Mesodermal cell (in vitro differentiated cells): ENCODE results near the gene NDUFA3.

Source experiments
- H3K27ac ChIP-seq: 2 replicates; pipeline ENCODE4 v1.7.0; 2013; ENCODE audit warnings: mild to moderate bottlenecking, low read depth, low read length, moderate library complexity; ENCODE audit not compliant: severe bottlenecking
- H3K36me3 ChIP-seq: 2 replicates; pipeline ENCODE4 v1.7.1; 2013; ENCODE audit warnings: mild to moderate bottlenecking, low read length, moderate library complexity; ENCODE audit not compliant: control insufficient read depth, insufficient read depth
- H3K4me1 ChIP-seq: one replicate; pipeline ENCODE4 v1.7.1; 2013; ENCODE audit warnings: mild to moderate bottlenecking, low read length; ENCODE audit not compliant: insufficient read depth, control insufficient read depth, poor library complexity, severe bottlenecking
- H3K4me3 ChIP-seq: 2 replicates; pipeline ENCODE4 v1.7.0; 2013; ENCODE audit warnings: low read length, control low read depth, mild to moderate bottlenecking; ENCODE audit not compliant: insufficient read depth, poor library complexity, severe bottlenecking; ENCODE audit errors: extremely low read depth
- H3K9me3 ChIP-seq: 2 replicates; pipeline ENCODE4 v1.7.1; 2013; ENCODE audit warnings: mild to moderate bottlenecking, low read length, moderate library complexity; ENCODE audit not compliant: control insufficient read depth
- WGBS, 2 experiments: methylation state at CpG; one replicate each; pipeline ENCODE4 v1.1.5; 2013; ENCODE audit warnings: missing lambda C conversion rate in 2 of 2; ENCODE audit not compliant: insufficient coverage in 2 of 2; 5-methylcytosine and 5-hydroxymethylcytosine counted together

NDUFA3 gene

DNA sequence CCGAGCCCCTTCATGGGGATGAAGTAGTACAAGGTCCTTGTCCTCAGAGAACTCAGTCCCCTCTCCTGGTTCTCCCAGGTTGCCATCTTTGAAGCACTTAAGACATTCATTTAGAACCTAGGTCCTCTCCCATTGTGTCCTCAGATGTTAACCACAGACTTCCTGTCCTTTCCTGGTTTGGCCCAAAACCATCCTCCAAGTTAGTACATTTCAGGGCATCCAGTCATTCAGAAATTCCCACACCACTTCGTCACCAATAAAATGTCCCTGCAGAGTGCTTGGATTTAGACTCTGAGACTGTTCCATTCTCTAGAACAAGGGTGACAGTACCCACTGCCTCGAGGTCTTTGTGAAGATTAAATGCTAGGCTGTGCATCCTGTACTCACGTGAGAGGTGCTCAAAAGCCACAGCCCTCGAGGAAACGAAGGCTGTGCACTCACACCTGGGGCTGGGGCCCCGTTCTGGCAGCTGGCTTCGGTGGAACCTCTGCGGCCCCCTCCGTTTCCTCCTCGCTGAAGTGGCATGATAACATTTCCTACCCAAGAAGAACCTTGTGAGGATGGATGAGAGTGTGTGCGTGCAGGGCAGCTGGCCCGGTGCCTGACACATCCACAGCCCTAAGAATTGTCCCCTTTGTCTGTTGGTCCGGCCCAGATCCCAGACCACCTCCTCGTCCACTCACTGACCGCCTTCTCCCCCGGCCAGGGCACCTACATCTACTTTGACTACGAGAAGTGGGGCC is 52.1 kb downstream of the NDUFA3 start:
- peaks cover 82% of the 10 kb centered on the region for H3K36me3 ChIP-seq
- 96% methylated on average over 10 to 14 of the region's 18 CpGs for WGBS, 2 experiments

DNA sequence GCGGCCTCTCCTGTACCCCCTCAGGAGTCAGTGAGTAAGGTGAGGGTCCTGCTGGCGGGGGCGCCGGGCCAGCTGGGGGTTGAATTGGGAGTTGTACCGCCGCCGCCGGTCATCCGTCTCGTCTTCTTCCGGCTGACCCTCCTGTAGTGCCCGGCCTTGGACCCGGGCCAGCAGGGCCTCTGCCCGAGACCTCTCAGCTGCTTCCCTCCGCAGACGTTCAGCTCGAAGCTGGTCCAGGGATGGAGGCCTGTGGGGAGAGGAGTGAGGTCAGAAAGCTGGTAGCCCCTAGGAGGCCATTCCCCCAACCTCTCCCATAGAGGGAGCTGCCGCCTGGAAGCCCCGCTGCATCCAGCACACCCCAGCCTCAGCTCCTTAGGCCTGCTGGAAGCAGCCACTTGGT is 53.0 kb downstream of the NDUFA3 start:
- Histone ChIP-seq H3K4me3 (no peak overlapping the region), H3K36me3 (peaks cover 73% of the 10 kb centered on the region), H3K27ac (no peak overlapping the region), H3K4me1 (peaks cover 14% of the 10 kb centered on the region), H3K9me3 (no peaks in the 10 kb centered on the region)
- 95 to 100% methylated on average over 11 to 19 of the region's 19 CpGs for WGBS, 2 experiments

More for the DNA sequence above, 52.1 kb downstream of the NDUFA3 start:
- Histone ChIP-seq H3K9me3 (no peaks in the 10 kb centered on the region), H3K4me3 (no peak overlapping the region), H3K27ac (no peak overlapping the region), H3K4me1 (peaks cover 14% of the 10 kb centered on the region)

DNA sequence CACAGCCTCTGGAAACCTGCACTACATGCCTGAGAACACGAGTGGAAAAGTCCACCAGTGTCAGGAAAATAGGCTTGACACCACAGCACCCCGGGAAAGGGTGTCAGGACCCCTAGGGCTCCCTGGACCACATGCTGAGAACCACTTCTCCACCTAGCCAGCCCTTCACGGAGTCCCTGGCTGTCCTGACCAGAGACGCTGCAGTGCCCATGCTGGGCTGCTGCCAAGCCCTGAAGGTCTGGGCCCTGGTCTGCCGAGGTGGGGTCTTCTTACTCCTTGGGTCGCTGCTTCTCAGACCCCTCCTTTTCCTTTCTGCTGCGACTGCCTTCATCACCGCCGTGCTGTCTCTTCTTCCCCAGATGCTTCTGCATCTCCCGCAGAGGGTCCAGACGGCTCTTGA is 53.8 kb downstream of the NDUFA3 start:
- peaks cover 65% of the 10 kb centered on the region for H3K36me3 ChIP-seq
- H3K27ac ChIP-seq, result no peak overlapping the region
- H3K4me3 ChIP-seq, result no peak overlapping the region
- 96% methylated on average over 7 to 9 of the region's 11 CpGs for WGBS, 2 experiments
- no peaks in the 10 kb centered on the region for H3K9me3 ChIP-seq
- peaks cover 14% of the 10 kb centered on the region for H3K4me1 ChIP-seq

DNA sequence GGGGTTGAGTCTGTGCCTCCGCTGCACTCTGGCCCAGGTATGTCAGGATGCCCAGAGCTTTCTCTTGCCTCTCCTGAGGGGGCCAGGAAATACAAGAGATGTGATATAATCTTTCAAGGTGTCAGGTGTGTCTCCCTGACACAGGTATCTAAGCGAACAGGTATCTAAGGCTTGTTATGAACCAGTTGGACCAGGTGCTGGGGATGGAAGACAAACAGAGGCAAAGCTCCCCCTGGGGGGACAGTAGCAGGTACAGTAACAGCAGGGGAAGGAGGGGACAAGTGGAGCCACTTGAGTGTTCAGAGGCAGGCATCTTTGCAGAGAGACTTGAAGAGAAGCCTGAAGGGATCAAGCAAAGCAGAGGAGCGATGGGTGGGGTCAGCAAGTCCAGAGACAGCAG is 54.3 kb downstream of the NDUFA3 start:
- peaks cover 14% of the 10 kb centered on the region for H3K4me1 ChIP-seq
- H3K27ac ChIP-seq, result no peak overlapping the region
- H3K4me3 ChIP-seq, result no peak overlapping the region
- WGBS, 2 experiments, result 93 to 96% methylated on average over 3 of the region's 3 CpGs
- no peaks in the 10 kb centered on the region for H3K9me3 ChIP-seq
- peaks cover 60% of the 10 kb centered on the region for H3K36me3 ChIP-seq
